Activated naive CD4-positive, alpha-beta T cell treated with anti-CD3 and anti-CD28 coated beads, Interleukin-2, amount 10 ng/mL, durations not matched to agents 7 days and 5 days (primary cell): ENCODE results near the gene ZBTB24.

Experiments used
- CTCF ChIA-PET: fragments of 350-600 bp; sonication (Branson Sonifier 250); formaldehyde crosslinking; loops from one replicate; lab custom pipeline; 2021; ENCODE audit warnings: antibody characterized with exemption; lab: Charles Lee
- DNase-seq: peaks from one replicate; pipeline ENCODE4 v3.0.0-alpha.2; 2020
- H3K27ac Mint-ChIP-seq: one replicate; pipeline ENCODE4 v1.8.0; 2021; ENCODE audit warnings: mild to moderate bottlenecking, moderate library complexity, mixed read lengths
- H3K27me3 Mint-ChIP-seq: one replicate; pipeline ENCODE4 v1.8.0; 2021; ENCODE audit warnings: mild to moderate bottlenecking, mixed read lengths
- H3K36me3 Mint-ChIP-seq: one replicate; pipeline ENCODE4 v1.8.0; 2021; ENCODE audit warnings: mixed read lengths
- H3K4me1 Mint-ChIP-seq: one replicate; pipeline ENCODE4 v1.8.0; 2021; ENCODE audit warnings: mixed read lengths
- H3K4me3 Mint-ChIP-seq: one replicate; pipeline ENCODE4 v1.8.0; 2021; ENCODE audit warnings: mild to moderate bottlenecking, moderate library complexity, mixed read lengths
- H3K9me3 Mint-ChIP-seq: one replicate; pipeline ENCODE4 v1.8.0; 2021; ENCODE audit warnings: mixed read lengths

Gene ZBTB24

DNA sequence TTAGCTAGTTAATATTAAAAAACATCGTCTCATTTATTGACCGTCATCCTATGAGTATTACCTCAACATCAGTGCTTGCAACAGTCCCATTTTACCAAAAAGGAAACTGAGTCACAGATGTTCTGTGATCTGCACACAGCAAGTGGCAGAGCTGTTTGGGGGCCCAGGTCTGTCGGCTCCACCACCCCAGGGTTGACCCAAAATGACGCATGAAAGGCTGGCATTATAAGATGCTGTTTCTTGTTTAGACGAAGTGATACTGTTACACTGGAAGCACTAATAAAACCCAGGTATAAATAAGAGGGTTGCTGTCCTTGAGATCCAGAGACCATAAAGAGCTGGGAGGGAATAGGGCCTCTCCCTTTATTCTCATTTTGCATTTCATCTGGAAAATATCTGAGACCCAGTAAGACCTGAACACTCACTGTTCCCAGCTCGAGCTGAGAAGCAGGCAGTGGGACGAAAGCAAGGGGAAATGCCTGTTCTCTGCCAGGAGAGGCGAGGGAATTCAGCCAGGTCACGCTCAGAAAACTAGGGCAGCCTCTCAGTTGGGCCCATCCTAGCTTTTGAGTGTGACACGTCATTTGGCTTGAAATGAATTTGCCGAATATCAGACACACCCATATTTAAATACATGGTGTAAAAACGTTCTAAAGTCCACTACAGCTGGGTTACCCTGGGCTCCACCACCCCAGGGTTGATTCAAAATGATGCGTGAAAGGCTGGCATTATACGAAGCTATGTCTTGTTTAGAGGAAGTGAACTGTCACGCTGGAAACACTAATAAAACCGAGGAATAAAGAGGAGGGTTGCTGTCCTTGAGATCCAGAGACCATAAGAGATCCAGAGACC lies 26.1 kb downstream of the ZBTB24 start:
- CTCF ChIA-PET = interaction anchor here (1.1 to 6.1 kb wide), 4 partner anchors 8 to 74 kb away, joined by 3 to 35 read pairs (median 4); partner anchors contain the start of genes CD164, PPIL6 and SMPD2
- peaks cover 37% of the 10 kb centered on the region for H3K36me3 Mint-ChIP-seq
- H3K4me1 Mint-ChIP-seq = peaks cover 75% of the 10 kb centered on the region
- no peaks in the 10 kb centered on the region for H3K27me3 Mint-ChIP-seq
- no peak for DNase-seq
- H3K4me3 Mint-ChIP-seq = peak overlapping the region; percentile 71
- peak overlapping the region; percentile 85 for H3K27ac Mint-ChIP-seq
- peaks cover 2% of the 10 kb centered on the region for H3K9me3 Mint-ChIP-seq

DNA sequence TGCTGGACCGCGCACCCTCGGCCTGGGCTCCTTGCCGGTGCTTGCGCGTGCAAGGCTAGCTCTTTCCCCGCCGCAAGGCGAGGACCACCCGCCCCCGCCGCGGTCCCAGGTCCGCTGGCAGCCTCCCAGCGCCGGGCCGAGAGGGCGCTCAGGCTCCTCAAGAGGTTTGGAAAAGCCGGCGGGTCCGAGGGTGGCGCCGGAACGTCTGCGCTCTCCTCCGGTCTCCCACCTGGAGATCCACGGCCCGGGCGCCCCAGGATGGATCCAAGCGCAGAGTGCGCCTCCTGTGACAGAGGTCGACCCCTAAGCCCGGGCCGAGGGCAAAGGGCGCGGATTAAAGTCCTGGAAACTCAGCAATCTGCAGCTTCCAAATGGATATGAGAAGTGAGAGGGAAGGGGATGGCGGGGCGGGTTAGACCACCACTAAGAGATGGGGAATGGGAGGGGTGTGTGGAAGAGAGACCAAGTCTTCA lies 26.9 kb downstream of the ZBTB24 start:
- H3K9me3 Mint-ChIP-seq = no peaks in the 10 kb centered on the region
- peaks cover 77% of the 10 kb centered on the region for H3K4me1 Mint-ChIP-seq
- H3K36me3 Mint-ChIP-seq = peaks cover 36% of the 10 kb centered on the region
- H3K4me3 Mint-ChIP-seq = peak overlapping the region; percentile 99
- CTCF ChIA-PET = interaction anchor here (1.0 to 6.1 kb wide), 6 partner anchors 8 to 73 kb away, joined by 3 to 35 read pairs (median 4); partner anchors contain the start of genes CD164, PPIL6 and SMPD2
- no peaks in the 10 kb centered on the region for H3K27me3 Mint-ChIP-seq
- DNase-seq = no peak
- peak overlapping the region; percentile 28 for H3K27ac Mint-ChIP-seq

- DNase-seq = peak; percentile 87
- CTCF ChIA-PET = interaction anchor here (0.8 to 6.1 kb wide), 6 partner anchors 8 to 73 kb away, joined by 3 to 35 read pairs (median 4); partner anchors contain the start of genes CD164, PPIL6 and SMPD2
- peak within 1 kb of the TSS; percentile 97 for H3K27ac Mint-ChIP-seq
- H3K27me3 Mint-ChIP-seq = no peaks in the 10 kb centered on the region
- H3K4me3 Mint-ChIP-seq = peak within 1 kb of the TSS; percentile 99
- H3K9me3 Mint-ChIP-seq = no peaks in the 10 kb centered on the region
- peaks cover 78% of the 10 kb centered on the region for H3K4me1 Mint-ChIP-seq
- H3K36me3 Mint-ChIP-seq = peaks cover 36% of the 10 kb centered on the region
Measured at GRCh38 chr6:109455437-109456110, 27.4 kb downstream of the ZBTB24 start, which contains the start of gene MICAL1. Gene MICAL1, minus strand, starts transcription at chr6:109455772. Its CDS starts 1,576 bp downstream, at chr6:109454196.

DNA sequence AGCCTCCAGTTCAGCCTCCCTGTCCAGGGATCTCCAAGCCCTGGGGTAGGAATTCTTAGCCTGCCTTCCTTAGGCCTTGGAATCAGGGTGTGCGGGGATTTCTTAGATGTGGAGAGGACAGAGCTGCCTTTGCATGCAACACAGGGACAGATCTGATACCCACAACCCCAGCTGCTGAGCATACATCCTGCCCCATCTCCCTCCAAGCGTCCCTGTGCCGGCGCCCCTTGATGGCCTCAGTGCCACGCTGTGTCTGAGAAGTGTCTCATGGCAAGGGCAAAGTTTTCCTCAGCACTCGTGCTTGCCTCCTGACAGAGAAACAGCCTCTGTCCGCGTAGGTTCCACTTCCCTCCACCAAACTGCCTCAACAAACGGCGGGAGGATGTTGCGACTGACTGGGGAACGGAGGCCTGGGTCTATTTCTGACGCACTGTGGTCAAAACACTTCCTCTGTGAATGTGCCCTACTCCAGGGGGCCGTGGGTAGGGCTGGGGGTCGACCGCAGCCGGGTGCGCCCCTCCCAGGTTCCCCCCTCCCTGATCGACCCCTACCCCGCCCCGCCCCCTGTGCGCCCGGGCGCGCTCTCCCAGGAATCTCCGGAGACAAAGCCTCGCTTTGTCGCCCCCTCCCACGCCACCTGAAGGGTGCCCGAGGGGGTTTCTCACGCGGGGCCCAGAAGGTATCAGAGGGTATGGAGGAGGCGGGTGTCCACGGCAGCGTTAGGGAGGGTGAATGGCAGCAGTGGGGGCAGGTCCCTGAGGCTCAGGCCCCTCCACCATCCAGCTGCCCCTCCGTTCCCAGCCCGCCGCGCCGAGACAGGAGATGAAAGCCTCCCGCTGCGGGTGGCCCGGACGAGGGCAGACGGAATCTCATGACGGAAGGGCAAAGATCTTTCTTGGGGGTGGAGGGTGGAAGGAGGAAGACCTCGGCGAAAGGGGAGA lies 28.3 kb downstream of the ZBTB24 start:
- Mint-ChIP-seq H3K9me3 (no peaks in the 10 kb centered on the region), H3K36me3 (peaks cover 37% of the 10 kb centered on the region), H3K4me3 (peak overlapping the region; percentile 99), H3K27me3 (no peaks in the 10 kb centered on the region), H3K4me1 (peaks cover 81% of the 10 kb centered on the region), H3K27ac (peak overlapping the region; percentile 97)
- DNase-seq = peak; percentile 80
- CTCF ChIA-PET = interaction anchor here (0.8 to 6.1 kb wide), 5 partner anchors 7 to 37 kb away, joined by 3 to 35 read pairs (median 3); partner anchors contain the start of genes PPIL6 and SMPD2

- CTCF ChIA-PET = interaction anchor here (0.7 to 6.1 kb wide), 2 partner anchors 12 to 75 kb away, joined by 3 to 35 read pairs; partner anchors contain the start of genes PPIL6 and SMPD2
- H3K27me3 Mint-ChIP-seq = no peaks in the 10 kb centered on the region
- no peak for DNase-seq
- no peaks in the 10 kb centered on the region for H3K9me3 Mint-ChIP-seq
- peaks cover 34% of the 10 kb centered on the region for H3K36me3 Mint-ChIP-seq
- peak overlapping the region; percentile 97 for H3K27ac Mint-ChIP-seq
- H3K4me1 Mint-ChIP-seq = peaks cover 80% of the 10 kb centered on the region
- peak overlapping the region; percentile 99 for H3K4me3 Mint-ChIP-seq
Measured at GRCh38 chr6:109453594-109454495, 29.2 kb downstream of the ZBTB24 start.

- peaks cover 36% of the 10 kb centered on the region for H3K36me3 Mint-ChIP-seq
- peaks cover 77% of the 10 kb centered on the region for H3K4me1 Mint-ChIP-seq
- DNase-seq = no peak
- H3K27ac Mint-ChIP-seq = peak overlapping the region; percentile 97
- CTCF ChIA-PET = interaction anchor here (0.7 to 6.1 kb wide), 2 partner anchors 11 to 74 kb away, joined by 3 to 35 read pairs; partner anchors contain the start of genes PPIL6 and SMPD2
- no peaks in the 10 kb centered on the region for H3K27me3 Mint-ChIP-seq
- no peaks in the 10 kb centered on the region for H3K9me3 Mint-ChIP-seq
- peak overlapping the region; percentile 99 for H3K4me3 Mint-ChIP-seq
Measured at GRCh38 chr6:109453156-109453555, 29.9 kb downstream of the ZBTB24 start.

- peak overlapping the region; percentile 99 for H3K4me3 Mint-ChIP-seq
- H3K27me3 Mint-ChIP-seq = no peaks in the 10 kb centered on the region
- H3K9me3 Mint-ChIP-seq = no peaks in the 10 kb centered on the region
- no peak for DNase-seq
- CTCF ChIA-PET = interaction anchor here (6.1 kb wide), 1 partner anchor 10 kb away, joined by 35 read pairs; the partner anchor contains the start of genes PPIL6 and SMPD2
- H3K27ac Mint-ChIP-seq = peak overlapping the region; percentile 62
- peaks cover 40% of the 10 kb centered on the region for H3K36me3 Mint-ChIP-seq
- peaks cover 72% of the 10 kb centered on the region for H3K4me1 Mint-ChIP-seq
Measured at GRCh38 chr6:109452181-109452580, 30.8 kb downstream of the ZBTB24 start.

- H3K4me1 Mint-ChIP-seq = peaks cover 67% of the 10 kb centered on the region
- H3K9me3 Mint-ChIP-seq = no peaks in the 10 kb centered on the region
- no peaks in the 10 kb centered on the region for H3K27me3 Mint-ChIP-seq
- CTCF ChIA-PET = interaction anchor here (0.7 to 1.2 kb wide), 2 partner anchors 69 to 263 kb away, joined by 3 read pairs; no protein-coding TSS in a partner anchor
- no peak overlapping the region for H3K4me3 Mint-ChIP-seq
- H3K27ac Mint-ChIP-seq = no peak overlapping the region
- peaks cover 42% of the 10 kb centered on the region for H3K36me3 Mint-ChIP-seq
- DNase-seq = no peak
Measured at GRCh38 chr6:109451376-109451775, 31.6 kb downstream of the ZBTB24 start.

DNA sequence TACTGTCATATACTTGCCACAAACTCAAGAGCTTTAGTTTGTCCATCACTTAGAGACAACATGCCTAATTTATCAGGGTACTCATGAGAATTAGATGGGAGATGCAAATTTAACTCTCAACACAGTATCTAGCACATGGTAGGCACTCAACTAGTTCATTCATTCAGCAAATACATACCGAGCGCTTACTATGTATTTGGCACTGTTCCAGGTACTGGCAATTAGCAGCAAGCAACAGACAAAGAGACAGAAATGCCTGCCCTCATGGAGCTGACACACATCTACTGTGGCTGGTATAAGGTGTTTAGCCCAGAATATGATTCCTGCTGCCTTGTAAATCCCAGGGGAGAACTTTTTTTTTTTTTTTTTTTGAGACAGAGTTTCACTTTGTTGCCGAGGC lies 32.2 kb downstream of the ZBTB24 start:
- DNase-seq = no peak
- no peaks in the 10 kb centered on the region for H3K9me3 Mint-ChIP-seq
- H3K27me3 Mint-ChIP-seq = no peaks in the 10 kb centered on the region
- H3K36me3 Mint-ChIP-seq = peaks cover 46% of the 10 kb centered on the region
- no peak overlapping the region for H3K27ac Mint-ChIP-seq
- no peak overlapping the region for H3K4me3 Mint-ChIP-seq
- CTCF ChIA-PET = interaction anchor here (0.7 to 1.2 kb wide), 3 partner anchors 10 to 263 kb away, joined by 3 read pairs; partner anchors contain the start of genes PPIL6 and SMPD2
- peaks cover 67% of the 10 kb centered on the region for H3K4me1 Mint-ChIP-seq

DNA sequence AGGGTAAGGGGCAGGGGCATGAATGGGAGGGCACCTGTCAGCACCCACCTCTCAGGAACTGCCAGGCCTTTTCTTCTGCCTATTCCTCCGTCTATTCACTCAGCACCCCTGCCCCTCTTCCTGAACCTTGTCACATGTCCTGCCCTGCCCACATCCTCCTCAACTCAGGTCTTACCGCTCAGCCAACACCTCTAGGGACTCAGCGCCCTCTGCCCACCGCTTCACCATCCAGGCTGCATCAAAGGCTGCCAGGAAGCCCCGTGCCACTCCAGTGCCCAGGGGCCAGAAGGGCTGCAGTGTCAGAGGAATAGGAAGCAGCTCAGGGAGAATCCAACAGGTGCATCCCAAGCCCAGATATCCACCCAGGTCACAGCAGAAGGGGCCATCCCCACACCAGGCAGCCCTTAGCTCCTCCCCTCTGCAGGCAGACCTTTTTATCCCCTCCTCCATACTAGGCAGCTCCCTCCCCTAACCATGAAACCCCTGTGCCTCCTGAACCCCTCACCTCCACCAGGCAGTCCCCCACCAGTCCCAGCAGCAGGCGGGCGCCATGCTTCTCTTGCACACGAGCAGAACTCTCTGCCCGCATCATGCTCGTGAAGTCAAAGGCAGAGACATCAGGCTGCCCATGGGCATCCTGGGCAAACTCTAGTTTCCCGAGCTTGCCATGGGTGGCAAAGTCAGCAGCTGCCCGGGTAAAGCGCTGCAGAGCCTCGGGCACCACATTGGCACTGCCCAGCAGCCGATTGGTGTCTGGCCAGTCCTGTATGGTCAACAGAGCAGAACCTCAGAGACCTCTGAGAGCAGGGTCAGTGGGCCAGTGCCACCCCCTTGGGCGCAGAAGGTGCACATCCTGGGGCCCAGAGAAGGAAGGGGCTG lies 33.0 kb downstream of the ZBTB24 start:
- H3K9me3 Mint-ChIP-seq = no peaks in the 10 kb centered on the region
- H3K36me3 Mint-ChIP-seq = peaks cover 52% of the 10 kb centered on the region
- H3K4me1 Mint-ChIP-seq = peaks cover 69% of the 10 kb centered on the region
- peak; percentile 66 for DNase-seq
- CTCF ChIA-PET = interaction anchor here (1.0 to 1.2 kb wide), 2 partner anchors 9 to 262 kb away, joined by 3 read pairs; partner anchors contain the start of genes PPIL6 and SMPD2
- H3K27me3 Mint-ChIP-seq = no peaks in the 10 kb centered on the region
- H3K4me3 Mint-ChIP-seq = peak overlapping the region; percentile 24
- peak overlapping the region; percentile 25 for H3K27ac Mint-ChIP-seq

GRCh38 chr6:109449064-109449794 lies 33.8 kb downstream of the ZBTB24 start:
- H3K27ac Mint-ChIP-seq = peak overlapping the region; percentile 25
- H3K36me3 Mint-ChIP-seq = peaks cover 52% of the 10 kb centered on the region
- H3K4me3 Mint-ChIP-seq = peak overlapping the region; percentile 24
- H3K9me3 Mint-ChIP-seq = no peaks in the 10 kb centered on the region
- peaks cover 64% of the 10 kb centered on the region for H3K4me1 Mint-ChIP-seq
- no peak for DNase-seq
- no peaks in the 10 kb centered on the region for H3K27me3 Mint-ChIP-seq
- CTCF ChIA-PET = interaction anchor here (0.8 to 1.2 kb wide), 2 partner anchors 8 to 15 kb away, joined by 3 read pairs; no protein-coding TSS in a partner anchor
